H7 (cell line): ENCODE results near the gene ADAMTS17. TPM values are rescaled to one million over a fixed set of nuclear protein-coding genes. Genes with fewer than 3 reads are reported as not detected.

Source experiments
- DNase-seq: peaks from one replicate; pipeline ENCODE4 v3.0.0; 2012
- H3K27me3 ChIP-seq: 2 replicates; pipeline ENCODE4 v1.6.0; 2011; ENCODE audit warnings: mild to moderate bottlenecking, low read length; ENCODE audit not compliant: control insufficient read depth, insufficient read depth
- H3K36me3 ChIP-seq: replicated peaks from 2 replicates; pipeline ENCODE4 v1.5.1; 2011; ENCODE audit warnings: low read length; ENCODE audit not compliant: control insufficient read depth, insufficient read depth
- H3K4me3 ChIP-seq: 2 replicates; pipeline ENCODE4 v1.5.1; 2011; ENCODE audit warnings: low read depth, mild to moderate bottlenecking, control low read depth, low read length, moderate library complexity; ENCODE audit not compliant: insufficient read depth
- total RNA-seq: library from RNA; depleted of rRNA; stranded (reverse); fragments of >200 nt; shearing (Covaris generic); gene quantifications from 2 replicates; pipeline ENCODE4 v1.2.3, GENCODE V29; 2014

ADAMTS17 gene
- total RNA-seq, 1 experiment from 2014 or later, result 0.55 TPM

GRCh38 chr15:100192097-100193080 lies 149.4 kb downstream of the ADAMTS17 start:
- Histone ChIP-seq H3K4me3 (no peak overlapping the region), H3K27me3 (no peaks in the 10 kb centered on the region), H3K36me3 (no peaks in the 10 kb centered on the region)
- DNase-seq, result no peak

- no peak for DNase-seq
- H3K36me3 ChIP-seq, result no peaks in the 10 kb centered on the region
- no peak overlapping the region for H3K4me3 ChIP-seq
- no peaks in the 10 kb centered on the region for H3K27me3 ChIP-seq
Measured at GRCh38 chr15:100191161-100191560, 150.6 kb downstream of the ADAMTS17 start.

- H3K4me3 ChIP-seq, result no peak overlapping the region
- no peaks in the 10 kb centered on the region for H3K36me3 ChIP-seq
- no peaks in the 10 kb centered on the region for H3K27me3 ChIP-seq
- no peak for DNase-seq
Measured at GRCh38 chr15:100190675-100191074, 151.1 kb downstream of the ADAMTS17 start.

GRCh38 chr15:100189849-100190248 lies 151.9 kb downstream of the ADAMTS17 start:
- DNase-seq, result no peak
- no peak overlapping the region for H3K4me3 ChIP-seq
- H3K27me3 ChIP-seq, result no peaks in the 10 kb centered on the region
- H3K36me3 ChIP-seq, result no peaks in the 10 kb centered on the region

- no peaks in the 10 kb centered on the region for H3K27me3 ChIP-seq
- H3K36me3 ChIP-seq, result no peaks in the 10 kb centered on the region
- no peak for DNase-seq
- no peak overlapping the region for H3K4me3 ChIP-seq
Measured at GRCh38 chr15:100189319-100189718, 152.5 kb downstream of the ADAMTS17 start.

GRCh38 chr15:100187677-100188076 lies 154.1 kb downstream of the ADAMTS17 start:
- Histone ChIP-seq H3K27me3 (no peaks in the 10 kb centered on the region), H3K36me3 (no peaks in the 10 kb centered on the region), H3K4me3 (no peak overlapping the region)
- no peak for DNase-seq

- Histone ChIP-seq H3K36me3 (no peaks in the 10 kb centered on the region), H3K4me3 (no peak overlapping the region), H3K27me3 (no peaks in the 10 kb centered on the region)
- DNase-seq, result no peak
Measured at GRCh38 chr15:100186960-100187359, 154.8 kb downstream of the ADAMTS17 start.

- no peak for DNase-seq
Measured at GRCh38 chr15:100186366-100186765, 155.4 kb downstream of the ADAMTS17 start.

GRCh38 chr15:100183921-100184495 lies 157.8 kb downstream of the ADAMTS17 start:
- no peak for DNase-seq
- Histone ChIP-seq H3K36me3 (no peaks in the 10 kb centered on the region), H3K27me3 (no peaks in the 10 kb centered on the region), H3K4me3 (no peak overlapping the region)

More at GRCh38 chr15:100186366-100186765, 155.4 kb downstream of the ADAMTS17 start:
- Histone ChIP-seq H3K27me3 (no peaks in the 10 kb centered on the region), H3K36me3 (no peaks in the 10 kb centered on the region), H3K4me3 (no peak overlapping the region)

GRCh38 chr15:100180921-100181320 lies 160.9 kb downstream of the ADAMTS17 start:
- no peaks in the 10 kb centered on the region for H3K36me3 ChIP-seq
- no peak for DNase-seq

GRCh38 chr15:100175406-100176114 lies 166.2 kb downstream of the ADAMTS17 start:
- DNase-seq, result no peak
- no peaks in the 10 kb centered on the region for H3K36me3 ChIP-seq

More at GRCh38 chr15:100180921-100181320, 160.9 kb downstream of the ADAMTS17 start:
- H3K4me3 ChIP-seq, result no peak overlapping the region
- H3K27me3 ChIP-seq, result no peaks in the 10 kb centered on the region

GRCh38 chr15:100174904-100175275 lies 166.9 kb downstream of the ADAMTS17 start:
- Histone ChIP-seq H3K4me3 (no peak overlapping the region), H3K36me3 (no peaks in the 10 kb centered on the region), H3K27me3 (no peaks in the 10 kb centered on the region)
- no peak for DNase-seq

More at GRCh38 chr15:100175406-100176114, 166.2 kb downstream of the ADAMTS17 start:
- no peak overlapping the region for H3K4me3 ChIP-seq
- no peaks in the 10 kb centered on the region for H3K27me3 ChIP-seq

- no peak for DNase-seq
Measured at GRCh38 chr15:100174159-100174903, 167.4 kb downstream of the ADAMTS17 start.

More at GRCh38 chr15:100174159-100174903, 167.4 kb downstream of the ADAMTS17 start:
- H3K27me3 ChIP-seq, result no peaks in the 10 kb centered on the region
- no peak overlapping the region for H3K4me3 ChIP-seq
- no peaks in the 10 kb centered on the region for H3K36me3 ChIP-seq
